Head of caudate nucleus (tissue), 42 donors: ENCODE results near the gene FOXK1.

Source experiments
- DNase-seq, 42 donors: peaks; one replicate each; pipeline versions ENCODE4 v3.0.0 to v3.0.0-alpha.2; 2020 to 2021; ENCODE audit warnings: mixed read lengths in 7 of 42
- intact Hi-C: fragments of 100-400 bp; cut with DNase I; formaldehyde crosslinking; loops from one replicate; pipeline ENCODE4 v1.15.0; 2022

FOXK1 gene

DNA sequence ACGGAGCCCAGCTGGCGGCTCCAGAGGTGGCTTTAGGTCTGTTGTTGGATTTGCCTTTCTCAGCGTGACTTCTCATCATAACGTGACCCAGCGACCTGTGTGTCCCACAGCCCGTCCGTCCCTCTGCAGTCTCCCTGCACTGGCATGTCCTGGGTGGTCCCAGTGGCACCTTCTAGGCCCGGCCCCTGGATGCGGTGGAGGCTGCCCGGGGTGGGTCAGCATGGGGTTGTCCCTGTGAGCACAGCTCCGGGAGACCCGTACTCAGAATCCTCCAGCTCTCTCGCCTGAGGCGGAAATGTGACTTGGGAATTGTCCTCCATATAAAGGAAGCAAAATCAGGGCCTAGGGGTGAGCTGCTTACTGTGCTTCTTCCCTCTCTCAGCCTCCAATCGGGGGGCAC, 67.7 kb downstream of the FOXK1 start:
- intact Hi-C loops: loop anchor here (5.0 kb wide), 2 partner anchors 67 to 107 kb away; partner anchors contain the start of gene FOXK1
- no peak for DNase-seq

DNA sequence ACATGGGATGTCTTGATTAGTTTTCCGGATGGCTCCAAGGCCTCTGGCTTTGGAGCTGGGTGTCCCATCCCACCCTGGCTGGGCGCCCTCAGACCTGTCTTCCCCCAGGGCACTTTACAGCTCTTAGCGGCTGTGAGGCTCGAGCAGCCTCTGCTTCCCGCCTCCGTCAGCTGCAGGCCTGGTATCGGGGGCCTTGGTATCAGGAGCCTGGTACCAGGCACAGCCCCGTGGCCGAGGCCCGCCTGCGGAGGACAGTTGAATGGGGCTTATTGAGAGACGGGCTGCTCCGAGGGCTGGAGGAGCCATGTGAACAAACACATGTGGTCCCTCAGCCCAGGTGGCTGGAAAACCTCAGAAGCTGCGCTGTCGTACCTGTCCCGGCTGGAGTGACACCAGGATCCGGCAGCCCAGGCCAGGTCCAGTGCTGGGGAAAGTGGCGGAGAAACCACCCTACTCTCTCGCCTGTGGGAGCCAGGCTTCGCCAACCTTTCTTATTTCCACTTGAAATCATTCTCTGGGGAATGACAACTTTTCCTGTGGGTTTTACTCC, 69.4 kb downstream of the FOXK1 start:
- DNase-seq: peak; percentile 39 to 85 (median 72)

DNA sequence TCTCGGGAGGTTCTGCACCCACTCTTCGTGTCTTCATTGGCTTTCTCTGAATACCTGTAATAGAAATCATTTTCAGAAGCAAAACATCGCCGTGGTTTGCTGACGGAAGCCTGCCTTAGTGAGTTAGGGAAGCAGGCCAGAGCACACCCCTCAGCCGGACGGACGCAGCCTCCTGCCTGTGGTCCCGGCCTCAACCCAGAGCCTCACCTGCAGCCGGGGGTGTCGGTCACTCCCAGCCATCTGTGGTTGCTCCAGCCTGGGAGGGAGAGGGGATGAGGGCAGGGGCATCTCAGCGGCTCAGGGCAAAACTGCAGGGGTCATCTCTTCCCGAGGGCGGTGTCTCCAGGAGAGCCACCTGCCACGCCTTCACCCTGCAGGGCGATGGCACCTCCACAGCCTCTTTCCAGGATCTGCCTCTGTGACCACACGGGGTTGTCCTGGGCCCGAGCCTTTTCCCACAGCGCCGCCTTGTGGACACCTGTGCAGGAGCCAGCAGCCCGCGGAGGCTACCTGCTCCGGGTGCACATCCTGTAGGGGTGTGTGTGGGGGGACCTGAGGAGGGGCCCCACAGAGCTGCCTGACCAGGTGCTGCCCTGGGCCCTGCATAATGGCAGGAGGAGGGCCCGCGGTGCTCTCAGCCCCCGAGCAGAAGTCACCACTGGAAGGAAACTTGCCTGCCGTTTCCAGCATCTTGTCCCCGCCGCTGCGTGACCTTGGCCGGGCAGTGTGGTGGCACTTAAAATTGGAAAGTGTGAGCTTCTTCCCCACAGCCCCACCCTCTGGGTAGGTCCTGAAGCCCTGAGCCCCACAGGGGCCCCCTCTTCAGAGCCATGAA, 71.7 kb downstream of the FOXK1 start:
- DNase-seq: peak; percentile 66 to 94 (median 84)
- intact Hi-C loops: loop anchor here (5.0 kb wide), 2 partner anchors 72 to 112 kb away; partner anchors contain the start of gene FOXK1

More for the DNA sequence above, 69.4 kb downstream of the FOXK1 start:
- intact Hi-C loops: loop anchor here (5.0 kb wide), 2 partner anchors 69 to 109 kb away; partner anchors contain the start of gene FOXK1

DNA sequence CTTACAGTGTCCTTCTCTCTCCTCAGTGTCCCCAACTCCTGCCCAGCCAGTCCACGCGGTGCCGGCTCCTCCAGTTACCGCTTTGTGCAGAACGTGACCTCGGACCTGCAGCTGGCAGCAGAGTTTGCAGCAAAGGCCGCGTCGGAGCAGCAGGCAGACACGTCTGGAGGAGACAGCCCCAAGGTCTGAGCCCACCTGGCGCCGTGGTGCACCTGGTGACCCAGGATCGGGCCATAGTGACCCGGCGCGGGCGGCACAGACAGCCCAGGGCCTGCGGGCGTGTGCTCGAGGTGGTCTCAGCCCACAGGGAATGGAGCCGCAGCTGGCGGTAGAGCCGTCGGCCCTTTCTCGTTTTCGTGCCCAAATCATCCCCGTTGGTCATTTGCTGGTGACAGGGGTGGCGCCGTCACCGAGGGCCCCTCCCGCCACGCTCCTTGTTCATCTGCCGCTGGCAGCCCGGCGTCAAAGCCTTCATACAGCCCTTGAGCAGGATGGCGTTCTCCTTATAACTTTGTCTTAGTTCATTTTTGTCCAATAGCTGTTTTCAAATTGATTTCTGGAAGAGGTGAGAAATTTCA, 72.4 kb downstream of the FOXK1 start:
- no peak for DNase-seq
- intact Hi-C loops: loop anchor here (5.0 kb wide), 2 partner anchors 72 to 112 kb away; partner anchors contain the start of gene FOXK1

GRCh38 chr7:4755045-4755444, 73.0 kb downstream of the FOXK1 start:
- intact Hi-C loops: no loop called here
- DNase-seq: peak in 18 of 42 donors; percentile 23 to 67 (median 50)

DNA sequence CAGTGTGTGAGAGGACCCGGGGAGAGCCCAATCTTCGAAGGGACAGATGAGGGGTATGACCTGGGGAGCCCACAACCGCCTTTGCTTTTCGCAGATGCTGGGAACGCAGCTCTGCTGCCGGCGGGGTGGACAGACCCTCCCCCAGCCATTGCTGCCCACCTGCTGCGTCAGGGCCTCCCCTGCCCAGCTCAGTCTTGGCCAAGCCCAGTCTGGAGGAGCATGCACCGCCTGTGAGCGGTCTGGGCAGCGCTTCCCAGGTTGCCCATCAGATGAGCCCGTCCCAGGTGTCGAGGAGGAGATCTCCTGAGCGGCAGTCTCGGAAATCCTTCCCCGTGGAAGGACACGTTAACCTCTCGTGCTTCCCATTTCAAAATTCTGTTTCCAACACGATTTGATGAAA, 76.0 kb downstream of the FOXK1 start:
- DNase-seq: no peak
- intact Hi-C loops: no loop called here

- intact Hi-C loops: no loop called here
- peak in 34 of 42 donors; percentile 20 to 79 (median 61) for DNase-seq
These were observed 76.7 kb downstream of the FOXK1 start for GRCh38 chr7:4758791-4759190.

- no peak for DNase-seq
- intact Hi-C loops: no loop called here
These were observed 77.1 kb downstream of the FOXK1 start for GRCh38 chr7:4759211-4759610.

GRCh38 chr7:4760952-4761351, 78.9 kb downstream of the FOXK1 start:
- no peak for DNase-seq
- intact Hi-C loops: no loop called here

- DNase-seq: no peak
- intact Hi-C loops: no loop called here
These were observed 80.3 kb downstream of the FOXK1 start for GRCh38 chr7:4762121-4763055.

DNA sequence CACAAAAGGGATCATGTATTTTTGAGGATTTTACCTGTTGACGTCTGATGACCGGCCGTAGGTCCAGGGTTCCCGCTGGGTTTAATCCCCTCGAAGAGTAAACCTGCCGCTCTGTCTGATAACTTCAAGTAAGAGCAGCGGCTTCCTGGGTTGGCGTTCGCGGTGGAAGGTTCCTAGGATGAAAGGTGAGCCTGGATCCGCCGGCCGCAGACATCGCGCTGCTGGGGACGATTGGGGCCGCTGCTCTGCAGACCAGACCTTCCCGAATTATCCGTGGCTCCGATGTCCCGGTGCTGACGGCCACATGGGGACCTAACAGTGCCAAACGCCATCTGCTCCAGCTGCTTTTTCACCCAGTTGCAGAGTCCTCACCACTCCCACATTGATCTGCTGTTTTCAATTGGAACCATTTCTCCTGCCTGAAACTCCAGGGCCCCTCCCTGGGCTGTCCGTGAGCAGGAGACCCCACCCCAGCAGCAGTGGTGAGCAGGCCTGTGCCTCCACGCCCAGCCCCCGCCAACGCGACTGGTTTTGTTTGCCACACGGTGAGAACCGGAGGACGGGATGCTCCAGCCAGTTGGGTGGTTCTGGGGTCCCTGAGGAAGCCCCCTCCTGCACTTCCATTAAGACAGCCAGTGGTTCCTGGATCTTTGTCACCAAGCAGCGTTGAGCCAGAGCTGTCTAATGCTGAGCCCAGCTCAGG, 81.1 kb downstream of the FOXK1 start:
- intact Hi-C loops: no loop called here
- DNase-seq: no peak

DNA sequence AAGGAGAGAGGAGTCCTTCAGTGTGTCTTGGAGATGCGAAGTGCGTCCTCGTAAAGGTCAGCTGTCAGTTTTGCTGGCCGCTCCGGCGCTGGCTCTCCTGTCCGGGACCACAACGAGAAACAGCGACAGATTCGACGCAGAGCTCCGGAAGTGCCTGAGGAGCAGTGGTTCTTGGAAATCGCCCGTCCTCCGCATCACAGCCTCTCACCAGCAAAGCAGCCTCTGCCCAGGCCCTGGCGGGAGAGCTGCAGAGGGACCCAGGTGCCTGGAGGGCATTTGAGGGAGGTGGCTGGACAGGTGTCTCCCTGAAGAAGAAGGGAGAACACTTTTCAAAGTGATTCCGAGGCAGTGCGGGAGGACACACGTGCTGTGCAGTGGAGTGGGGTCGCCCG, 81.7 kb downstream of the FOXK1 start:
- no peak for DNase-seq
- intact Hi-C loops: no loop called here

GRCh38 chr7:4764402-4765007, 82.4 kb downstream of the FOXK1 start:
- no peak for DNase-seq
- intact Hi-C loops: no loop called here

DNA sequence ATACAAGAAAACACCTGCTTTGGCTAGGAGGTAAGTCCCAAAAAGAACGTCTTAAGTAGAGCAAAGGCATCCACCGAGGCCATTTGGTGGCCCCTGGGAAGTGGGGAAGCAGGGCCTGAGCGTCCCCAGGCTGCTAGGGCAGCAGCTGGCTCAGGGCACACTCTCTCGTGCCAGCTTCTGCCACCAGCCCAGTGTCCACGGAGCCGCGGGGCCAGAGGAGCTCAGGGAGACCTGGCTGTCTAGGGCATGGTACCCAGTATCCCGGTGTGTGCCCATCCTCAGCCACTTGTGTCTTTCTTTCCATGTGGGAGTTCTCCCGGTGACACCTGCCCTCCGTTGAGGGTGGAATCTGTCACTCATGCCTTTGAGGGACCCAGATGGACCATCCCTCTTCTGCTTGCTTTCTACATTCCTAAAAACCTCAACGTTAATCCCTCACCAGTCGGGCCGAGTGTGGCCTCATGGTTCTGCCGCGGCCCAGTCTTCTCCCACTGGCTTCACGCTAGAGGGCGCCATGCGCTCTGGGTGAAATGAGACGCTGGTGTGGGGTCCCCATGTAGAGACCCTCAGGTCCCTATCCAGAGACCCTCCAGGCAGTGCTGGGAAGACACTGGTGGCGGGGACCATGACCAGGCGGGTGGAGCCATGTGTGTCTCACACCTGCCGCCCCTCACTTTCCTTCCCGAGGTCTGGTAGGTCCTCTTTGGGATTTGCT, 83.8 kb downstream of the FOXK1 start:
- intact Hi-C loops: no loop called here
- peak in 1 of 42 donors; percentile 46 for DNase-seq

DNA sequence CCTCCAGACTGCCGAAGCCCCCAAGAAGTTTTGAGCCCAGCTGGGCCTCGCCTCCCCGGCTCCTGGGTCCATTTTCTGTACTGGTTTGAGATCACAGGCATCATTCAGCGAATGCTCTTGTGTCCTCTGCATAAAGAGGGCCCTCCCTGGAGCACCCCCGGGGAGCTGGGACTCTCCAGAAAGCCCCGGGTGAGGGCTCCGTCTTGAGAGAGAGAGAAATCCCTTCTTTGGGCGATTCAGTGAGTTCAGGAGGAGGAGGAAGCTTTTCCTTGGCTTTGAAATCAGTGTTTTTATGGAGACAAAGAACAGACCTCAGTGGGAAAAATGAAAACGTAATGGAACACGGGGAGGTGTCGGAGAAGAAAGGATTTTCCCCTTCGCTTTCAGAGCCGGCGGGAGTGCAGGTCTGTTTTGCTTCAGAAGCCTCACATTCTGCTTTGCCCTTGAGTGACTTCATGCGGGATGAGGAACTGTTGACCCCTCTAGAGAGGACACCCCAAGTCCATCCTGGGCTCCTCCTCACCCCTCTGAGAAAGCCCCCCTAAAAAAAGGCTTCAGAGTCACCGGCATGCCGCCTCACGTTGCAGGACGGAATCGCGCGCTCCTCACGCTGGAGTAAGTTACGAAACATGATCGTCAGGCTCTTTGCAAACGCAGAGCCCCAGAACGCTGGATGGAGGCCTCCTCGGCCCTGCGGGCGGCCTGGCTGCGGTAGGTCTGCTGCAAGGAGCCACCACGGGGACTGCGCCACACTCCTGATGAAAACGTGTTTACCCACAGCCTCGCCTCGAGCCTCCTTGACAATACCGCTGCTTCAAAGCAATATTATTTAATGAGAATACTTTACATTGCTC, 84.8 kb downstream of the FOXK1 start:
- no peak for DNase-seq
- intact Hi-C loops: no loop called here
